NCI-H2029 (cell line): Measurements from ENCODE around the gene TSPAN5.
"Not testable (repeated sequence)": the region's sequence is repeated elsewhere in the genome, so short reads cannot be mapped to it uniquely, and the experiment has no call there.

ENCODE experiments used
- DNase-seq: peaks from one replicate; lab custom pipeline; 2025; lab: John Stamatoyannopoulos, UW

TSPAN5 gene

DNA sequence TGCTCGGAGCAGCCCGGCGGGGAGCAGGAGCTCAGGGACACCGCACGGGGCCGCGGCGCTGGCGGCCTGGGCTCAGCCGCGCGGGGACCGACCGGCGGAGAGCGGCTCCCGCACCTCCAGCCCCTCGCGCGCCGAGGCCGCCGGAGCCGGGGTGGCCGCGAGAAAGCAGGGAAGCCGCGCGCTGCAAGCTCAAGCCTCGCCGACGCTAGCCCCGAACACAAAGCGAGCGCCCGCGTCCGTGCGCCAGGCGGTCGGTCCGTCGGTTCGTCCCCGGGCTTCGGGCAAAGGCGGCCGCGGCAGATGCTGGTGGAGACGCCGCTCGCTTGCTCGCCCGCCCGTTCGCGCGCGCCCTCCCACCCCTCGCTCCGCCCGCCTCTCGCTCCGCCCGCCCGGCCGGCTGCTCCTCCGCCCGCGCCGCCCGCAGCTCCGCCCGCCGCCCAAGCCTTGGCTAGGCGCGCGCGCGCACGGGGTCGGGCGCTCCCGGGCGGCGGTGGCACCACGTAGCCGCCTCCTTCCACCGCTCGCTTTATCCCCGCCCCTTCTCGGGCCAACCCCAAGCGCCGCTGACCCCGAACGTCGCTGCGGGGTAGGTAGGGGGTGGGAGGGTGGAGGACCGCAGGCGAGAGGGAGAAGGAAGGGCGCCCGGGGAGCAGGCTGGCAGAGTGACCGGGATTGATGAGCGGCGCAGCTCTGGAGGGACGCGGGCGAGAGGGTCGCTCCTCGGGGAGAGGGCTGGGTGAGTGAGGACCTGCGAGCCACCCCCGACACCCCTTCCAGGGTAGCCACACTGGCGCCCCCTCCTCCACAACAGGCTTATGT lies at the start of gene TSPAN5:
Gene TSPAN5 (minus strand): TSS at position 325 of the 819 bp plus-strand sequence.
- peak; percentile 37 for DNase-seq

DNA sequence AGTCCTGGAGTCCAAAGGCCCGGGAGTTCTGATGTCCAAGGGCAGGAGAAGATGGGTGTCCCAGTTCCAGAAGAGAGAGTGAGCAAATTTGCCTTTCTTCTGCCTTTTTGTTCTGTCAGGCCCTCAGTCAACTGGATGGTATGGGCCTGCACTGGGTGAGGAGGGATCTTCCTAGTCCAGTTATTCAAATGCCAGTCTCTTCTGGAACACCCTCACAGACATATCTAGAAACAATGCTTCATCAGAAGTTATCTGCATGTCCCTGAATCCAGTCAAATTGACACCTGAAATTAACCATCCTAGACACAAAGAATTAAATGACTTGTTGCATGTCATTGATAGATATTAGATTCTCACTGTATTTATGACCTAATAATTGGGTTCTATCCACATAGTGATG lies 48.5 kb upstream of the TSPAN5 start:
- DNase-seq, result no peak

DNA sequence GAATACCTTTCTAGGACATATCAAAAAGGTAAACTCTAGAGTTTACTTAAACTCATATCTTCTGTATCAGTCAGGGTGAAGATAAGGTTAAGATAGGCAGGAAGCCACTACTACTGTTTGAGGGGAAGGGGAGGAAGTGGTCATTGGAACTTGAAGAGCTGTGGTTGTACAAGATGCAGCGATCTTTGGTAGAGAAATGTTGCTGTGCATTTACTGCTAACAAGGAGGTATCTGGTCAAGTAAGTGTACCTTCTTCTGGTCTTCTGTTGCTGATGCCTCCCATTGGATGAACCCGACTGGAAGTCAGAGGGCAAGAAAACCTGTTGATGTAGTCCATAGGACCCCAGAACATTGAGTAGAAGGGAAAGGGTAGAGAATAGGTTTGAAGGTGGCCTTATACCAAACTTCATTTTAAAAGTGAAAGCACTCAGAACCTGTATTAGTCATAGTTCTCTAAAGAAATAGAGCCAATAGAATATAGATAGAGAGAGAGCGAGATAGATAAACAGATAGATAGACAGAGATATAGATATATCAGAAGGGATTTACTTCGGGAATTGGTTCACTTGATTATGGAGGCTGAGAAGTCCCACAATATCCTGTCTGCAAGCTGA lies 47.9 kb upstream of the TSPAN5 start:
- no peak for DNase-seq

DNA sequence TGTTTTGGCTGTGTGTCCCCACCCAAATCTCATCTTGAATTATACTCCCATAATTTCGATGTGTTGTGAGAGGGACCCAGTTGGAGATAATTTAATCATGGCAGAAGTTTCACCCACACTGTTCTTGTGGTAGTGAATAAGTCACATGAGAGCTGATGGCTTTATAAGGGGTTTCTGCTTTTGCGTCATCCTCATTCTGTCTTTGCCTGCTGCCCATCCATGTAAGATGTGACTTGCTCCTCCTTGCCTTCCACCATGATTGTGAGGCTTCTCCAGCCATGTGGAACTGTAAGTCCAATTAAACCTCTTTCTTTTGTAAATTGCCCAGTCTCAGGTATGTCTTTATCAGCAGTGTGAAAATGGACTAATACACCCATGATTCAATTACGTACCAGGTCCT lies 47.2 kb upstream of the TSPAN5 start:
- DNase-seq, result not testable (repeated sequence)

DNA sequence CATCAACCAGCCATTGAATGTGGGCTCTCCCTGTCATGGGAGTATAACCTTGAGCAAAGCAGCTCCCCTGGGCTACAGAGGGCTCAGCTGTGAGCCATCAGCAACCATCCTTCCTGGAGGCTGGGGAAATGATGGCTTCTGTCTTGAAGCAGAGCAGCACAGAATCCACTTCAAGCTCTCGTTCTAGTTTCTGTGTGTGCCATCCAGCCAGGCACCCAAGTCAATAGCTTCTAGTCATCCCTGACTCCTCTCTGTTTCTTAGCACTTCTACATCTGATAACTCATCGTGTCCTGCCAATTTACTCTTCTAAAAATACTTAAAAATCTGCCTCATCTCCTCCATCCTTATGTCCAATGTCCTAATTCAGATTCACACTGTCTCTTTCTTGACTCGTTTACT lies 42.2 kb upstream of the TSPAN5 start:
- no peak for DNase-seq

DNA sequence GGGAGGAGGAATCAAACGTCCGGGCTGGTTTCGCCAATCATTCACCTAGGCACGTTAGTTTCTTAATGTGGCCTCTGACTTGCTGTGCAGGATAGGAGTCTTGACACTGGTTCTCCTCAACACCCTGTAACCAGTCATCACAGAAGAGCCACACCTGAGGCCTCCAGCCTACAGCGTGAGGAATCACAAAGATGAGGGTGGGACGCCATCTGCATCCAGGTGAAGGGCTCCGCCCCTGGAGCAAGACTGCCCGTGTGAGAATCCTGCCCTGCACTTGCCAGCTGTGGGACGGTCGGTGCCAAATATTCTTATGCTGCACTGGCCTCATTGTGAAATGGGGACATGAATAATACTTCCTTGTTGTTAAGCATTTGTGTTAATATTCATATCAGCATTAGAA lies 35.7 kb upstream of the TSPAN5 start:
- DNase-seq, result no peak

DNA sequence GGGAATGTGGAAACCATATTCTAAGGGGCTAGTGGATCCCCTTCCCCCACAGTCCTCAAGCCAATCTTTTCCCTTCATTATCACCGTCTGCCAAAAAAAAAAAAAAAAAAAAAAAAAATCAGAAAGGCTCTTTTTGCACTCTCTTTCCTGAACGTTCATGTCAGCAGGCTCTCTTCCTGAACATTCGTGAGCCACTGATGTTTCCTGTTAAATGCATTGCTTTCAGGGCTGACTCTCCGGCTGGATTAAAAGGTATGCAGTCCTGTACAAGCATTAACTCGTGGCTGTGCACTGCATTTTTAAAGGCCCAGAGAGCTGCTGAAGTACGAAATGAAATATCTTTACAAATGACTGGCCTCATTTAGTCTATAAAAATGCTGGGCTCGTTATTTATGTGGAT lies 34.0 kb upstream of the TSPAN5 start:
- DNase-seq, result no peak

DNA sequence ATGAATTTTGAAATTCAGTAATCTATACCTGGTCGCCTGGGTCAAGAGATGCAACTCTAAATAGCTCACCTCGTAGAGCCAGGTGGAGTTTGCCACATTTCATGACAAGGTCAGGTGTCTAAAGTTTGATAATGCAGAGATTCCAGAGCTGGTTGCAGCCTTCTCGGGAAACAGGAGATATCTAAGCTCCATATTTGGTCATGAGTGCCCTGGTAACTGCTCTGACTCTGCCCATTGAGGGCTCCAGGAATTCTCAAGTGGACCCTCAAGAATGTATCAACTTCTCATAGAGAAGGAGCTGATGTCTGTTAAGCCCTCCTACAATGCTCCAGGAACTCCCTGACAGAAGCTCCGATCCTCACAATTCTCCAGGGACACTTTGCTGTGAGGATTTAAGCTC lies 33.2 kb upstream of the TSPAN5 start:
- no peak for DNase-seq

DNA sequence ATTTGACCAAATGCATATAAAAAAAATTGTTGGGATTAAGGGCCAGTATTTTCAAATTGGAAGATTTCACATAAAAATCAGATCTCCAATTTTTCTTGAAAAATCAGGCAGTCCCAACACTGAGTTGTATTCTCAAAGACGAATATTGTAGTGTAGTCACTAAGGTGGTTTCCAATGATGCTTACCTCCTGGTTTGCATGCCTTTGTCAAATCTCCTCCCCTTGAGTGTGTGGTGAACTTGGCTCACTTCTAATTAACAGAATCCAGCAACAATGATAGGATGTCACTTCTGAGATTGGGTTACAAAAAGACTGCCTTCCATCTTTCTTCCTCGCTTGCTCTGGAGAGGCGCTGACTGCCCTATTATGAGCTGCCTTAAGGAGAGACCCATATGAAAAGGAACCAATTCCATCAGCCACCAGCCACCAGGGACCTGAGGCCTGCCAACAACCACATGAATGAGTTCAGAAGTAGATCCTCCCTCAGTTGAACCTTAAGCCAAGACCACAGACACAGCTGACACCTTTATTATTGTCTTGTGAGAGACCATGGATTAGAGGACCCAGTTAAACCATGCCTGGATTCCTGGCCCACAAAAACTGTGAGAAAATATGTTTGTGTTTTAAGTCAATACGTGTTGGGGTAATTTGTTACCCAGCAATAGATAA lies 31.2 kb upstream of the TSPAN5 start:
- DNase-seq, result no peak

DNA sequence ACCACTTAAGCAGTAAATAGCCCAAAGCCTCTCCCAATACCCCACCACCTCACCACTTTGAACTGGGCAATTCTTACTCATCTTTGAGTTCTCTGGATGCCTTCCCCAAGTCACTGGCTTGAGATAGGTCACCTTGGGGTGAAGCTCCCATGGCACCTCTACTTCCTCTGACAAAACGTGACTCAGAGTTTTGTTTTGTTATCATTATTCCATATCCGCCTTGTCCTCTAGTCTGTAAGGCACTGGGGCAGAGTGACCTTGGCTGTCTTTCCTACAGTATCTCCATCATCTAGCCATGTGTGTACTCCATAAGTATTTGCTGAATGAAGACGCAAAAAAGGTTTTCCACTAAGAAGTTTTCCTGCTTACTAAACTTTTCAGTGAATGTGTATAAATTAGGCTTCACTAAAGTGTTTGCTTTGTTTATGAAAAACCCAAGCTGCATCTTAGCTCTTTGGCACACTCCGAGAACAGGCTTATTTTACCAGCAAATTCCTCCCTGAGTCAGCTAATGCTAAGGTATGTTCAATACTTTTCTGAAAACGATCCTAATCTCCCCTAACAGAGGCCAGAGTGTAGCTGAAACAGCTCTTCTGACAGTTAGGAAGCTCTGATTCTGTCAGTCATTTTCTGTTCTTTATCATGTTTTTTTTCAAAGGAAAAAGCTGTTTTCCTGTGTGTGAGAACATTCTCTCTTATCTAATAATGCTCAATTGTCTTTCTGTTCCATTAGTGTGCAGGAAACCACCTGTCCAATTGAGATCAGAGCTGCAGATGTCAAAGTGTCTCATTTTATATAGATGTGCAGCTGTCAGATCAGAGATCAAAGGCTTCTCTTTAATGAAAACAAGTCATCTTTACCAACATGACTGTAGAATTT lies 30.2 kb upstream of the TSPAN5 start:
- no peak for DNase-seq

DNA sequence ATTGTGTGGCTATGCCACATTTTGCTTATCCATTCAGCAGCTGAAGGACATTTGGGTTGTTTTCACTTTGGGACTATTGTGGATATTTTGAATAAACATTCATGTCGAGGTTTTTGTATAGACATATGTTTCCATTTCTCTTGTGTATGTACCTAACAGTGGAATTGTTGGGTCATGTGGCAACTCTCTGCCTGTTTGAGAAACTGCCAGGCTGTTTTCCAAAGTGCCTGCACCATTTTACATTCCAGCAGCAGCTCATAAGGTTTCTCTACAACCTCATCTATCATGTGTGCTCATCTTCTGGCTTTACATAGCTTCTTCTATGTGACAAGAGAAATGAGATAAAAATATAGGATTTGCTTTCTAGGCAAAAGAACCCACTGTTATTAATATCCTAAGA lies 29.5 kb upstream of the TSPAN5 start:
- DNase-seq, result no peak

DNA sequence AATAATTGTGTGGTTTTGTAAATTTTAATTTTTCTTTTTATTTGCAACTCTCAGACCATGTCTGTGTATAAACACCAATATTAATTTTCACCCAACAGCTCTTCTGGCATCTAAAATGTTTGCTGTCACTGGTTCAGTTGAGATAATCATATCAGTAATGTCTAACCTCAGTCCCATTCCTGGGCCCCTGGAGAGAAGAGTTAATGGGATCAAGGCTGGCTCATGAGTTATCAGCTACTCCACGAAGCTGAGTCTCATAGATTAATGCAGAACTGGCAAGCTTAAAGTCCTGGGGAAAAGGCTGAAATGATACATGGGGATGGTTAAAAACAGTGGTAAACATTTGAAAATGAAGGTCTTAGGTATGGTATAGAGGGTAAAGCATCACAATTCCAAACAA lies 28.4 kb upstream of the TSPAN5 start:
- no peak for DNase-seq

DNA sequence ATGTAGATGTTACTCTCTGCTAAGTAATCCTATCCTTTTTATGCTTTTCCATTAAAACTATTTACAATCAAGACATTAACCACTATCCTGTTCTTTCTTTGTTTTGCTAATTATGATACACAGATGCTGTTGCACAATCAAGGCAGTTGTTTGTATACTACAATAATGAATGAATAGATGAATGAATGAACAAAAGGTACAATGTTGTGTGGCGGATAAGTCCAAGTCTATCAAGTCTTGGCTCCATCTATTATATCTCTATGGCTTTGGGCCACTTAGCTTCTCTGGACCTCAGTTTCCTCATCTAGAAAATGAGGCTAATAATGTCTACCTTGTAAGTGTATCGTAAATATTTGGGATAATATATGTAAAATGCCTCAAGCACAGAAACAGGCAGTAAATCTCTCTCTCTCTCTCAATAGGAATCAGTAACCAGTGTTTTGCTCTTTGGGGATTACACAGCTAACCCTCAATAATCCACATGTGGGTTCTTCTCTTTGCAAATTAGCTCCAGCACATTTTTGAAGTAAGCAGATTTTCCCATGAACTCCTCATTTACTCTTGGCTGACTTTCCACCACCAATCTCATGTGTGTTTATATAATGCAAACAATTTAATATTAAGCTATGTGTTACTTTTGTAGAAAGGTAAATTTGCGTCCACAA lies 27.8 kb upstream of the TSPAN5 start:
- DNase-seq, result no peak

DNA sequence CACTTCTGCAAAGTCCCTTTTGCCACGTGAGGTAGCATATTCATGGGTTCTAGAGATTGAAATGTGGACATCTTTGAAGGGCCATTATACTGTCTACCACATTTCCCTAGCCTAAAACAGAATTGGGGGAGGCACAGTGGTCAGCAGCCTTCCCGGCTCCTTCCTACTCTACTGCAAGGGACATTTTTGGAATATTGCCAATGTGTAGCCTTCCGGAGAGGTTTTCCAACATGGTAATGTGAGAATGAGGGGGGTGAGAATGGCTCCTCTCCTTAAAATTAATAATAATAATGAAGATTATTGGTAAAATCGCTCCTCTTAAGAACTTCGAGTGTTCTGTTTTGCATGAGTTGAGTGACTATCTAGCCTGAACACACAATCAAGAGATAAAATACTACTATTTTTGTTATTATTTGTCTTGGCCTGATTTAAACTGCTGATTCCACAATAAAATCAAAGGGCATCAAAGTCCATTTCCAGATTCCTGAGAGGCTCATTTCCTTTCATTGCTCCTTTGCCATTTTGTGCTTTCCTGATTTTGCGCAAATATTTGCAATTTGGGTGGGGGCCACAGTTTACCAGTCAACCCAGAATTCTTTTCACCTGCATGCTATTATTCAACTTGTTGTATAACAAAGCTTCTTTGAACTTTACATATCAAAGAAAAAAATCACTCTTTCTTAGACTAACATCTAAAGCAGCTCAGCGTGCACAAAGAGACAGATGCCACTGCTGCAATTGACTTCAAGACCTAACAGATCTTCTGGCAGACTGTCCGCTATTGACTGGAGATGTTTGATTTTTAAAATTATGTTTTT lies 27.0 kb upstream of the TSPAN5 start:
- no peak for DNase-seq

DNA sequence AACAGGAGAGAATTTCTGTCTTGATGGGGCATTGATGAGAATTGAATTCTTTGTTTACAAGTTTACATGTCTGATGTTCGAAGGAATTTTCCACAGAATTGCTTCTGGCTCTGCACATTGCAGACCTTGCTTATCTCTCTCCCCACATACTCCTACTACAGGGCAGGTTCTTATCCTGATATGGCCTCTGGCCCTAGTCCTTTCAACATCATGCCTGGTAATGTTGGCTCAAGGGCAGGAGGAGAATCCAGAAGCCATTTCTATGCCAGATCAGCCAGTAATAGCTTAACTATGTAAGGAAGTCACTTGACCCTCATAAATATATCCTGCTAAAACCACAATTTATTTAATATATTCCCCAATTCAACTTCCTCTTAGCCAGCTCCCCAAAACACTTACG lies 24.3 kb upstream of the TSPAN5 start:
- no peak for DNase-seq

DNA sequence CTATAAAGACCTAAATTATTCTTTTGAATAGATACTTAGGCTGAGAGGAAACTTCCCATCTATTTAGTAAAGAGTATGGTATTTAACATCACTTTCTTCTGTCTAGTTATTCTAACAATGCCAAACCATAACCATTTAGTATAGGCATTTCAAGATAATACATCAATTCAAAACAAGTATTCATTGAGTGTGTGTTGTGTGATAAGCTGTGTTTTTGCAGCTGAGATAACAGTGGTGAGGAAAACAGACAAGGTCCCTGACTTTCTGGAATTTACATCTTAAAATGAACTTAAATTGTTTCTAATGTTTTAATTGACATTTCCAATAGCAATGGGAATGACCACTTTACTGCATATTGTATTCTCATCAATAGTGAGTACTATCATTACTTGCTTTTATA lies 22.4 kb upstream of the TSPAN5 start:
- DNase-seq, result no peak

DNA sequence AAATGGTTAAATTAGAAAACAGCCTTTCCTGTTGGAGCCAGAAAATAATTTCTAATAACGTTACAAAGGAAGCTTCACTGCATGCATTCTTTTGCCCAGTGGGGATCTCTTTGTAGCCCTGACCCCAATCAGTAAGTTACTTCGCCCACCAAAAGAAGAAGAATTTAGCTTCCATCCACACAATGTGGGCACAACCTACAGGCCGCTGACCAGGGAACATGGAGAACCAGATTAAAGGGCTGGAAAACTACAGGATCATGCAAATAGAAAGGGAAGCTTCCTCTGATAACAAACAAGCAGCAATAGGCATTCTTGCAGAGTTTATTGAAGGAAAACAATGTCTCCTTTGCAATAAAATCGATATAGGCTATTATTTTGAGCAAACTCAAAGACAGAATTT lies 21.3 kb upstream of the TSPAN5 start:
- DNase-seq, result no peak

DNA sequence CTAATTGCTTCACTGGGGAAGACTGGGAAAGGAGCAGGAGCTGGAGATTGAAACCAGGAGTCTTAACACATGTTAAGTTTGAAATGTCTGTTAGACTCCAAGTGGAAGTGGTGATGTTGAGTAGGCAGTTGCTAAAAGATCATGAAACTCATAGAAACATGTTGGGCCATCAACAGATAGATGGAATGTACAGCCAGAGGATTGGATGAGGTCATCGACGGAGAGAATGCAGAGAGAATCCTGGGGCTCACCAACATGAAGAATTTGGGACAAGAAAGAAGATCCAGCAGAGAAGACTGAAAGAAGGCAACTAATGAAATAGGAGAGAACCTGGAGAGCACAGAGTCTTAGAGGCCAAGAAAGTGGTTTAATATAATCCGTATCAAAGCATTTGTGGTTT lies 19.4 kb upstream of the TSPAN5 start:
- DNase-seq, result no peak

DNA sequence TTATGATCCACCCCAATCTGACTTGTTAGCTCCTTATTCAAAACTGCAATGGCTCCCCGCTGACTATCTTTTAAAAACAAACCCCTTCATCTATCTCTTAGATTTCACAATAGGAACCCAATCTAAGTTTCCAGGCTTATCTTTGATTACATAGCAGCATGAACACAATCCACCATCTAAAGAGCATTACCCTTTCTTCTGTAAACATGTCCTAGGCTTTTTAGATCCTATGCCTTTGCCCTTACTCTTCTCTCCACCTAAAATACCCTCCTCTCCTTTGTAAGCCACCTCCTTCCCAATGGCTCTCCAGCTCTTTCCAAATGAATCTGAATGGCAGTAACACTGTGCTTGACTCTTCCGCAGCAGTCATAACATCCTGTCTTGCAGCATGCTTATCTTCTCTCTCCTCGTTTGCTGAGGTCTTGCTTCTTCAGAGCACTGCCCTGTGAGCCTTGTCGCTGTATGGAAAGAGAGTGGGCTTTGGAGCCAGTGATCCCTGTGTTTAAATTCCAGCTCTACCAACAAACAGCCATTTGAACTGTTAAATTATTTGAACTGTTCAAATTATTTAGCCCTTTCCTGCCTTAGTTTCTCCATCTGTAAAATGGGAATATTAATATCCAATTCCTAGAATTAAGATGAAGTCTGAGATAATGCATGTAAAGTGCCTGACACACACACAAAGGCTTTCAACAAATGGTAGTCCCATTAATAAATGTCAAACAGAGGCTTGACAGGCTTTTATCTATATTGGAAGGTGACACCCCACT lies 16.2 kb upstream of the TSPAN5 start:
- no peak for DNase-seq

DNA sequence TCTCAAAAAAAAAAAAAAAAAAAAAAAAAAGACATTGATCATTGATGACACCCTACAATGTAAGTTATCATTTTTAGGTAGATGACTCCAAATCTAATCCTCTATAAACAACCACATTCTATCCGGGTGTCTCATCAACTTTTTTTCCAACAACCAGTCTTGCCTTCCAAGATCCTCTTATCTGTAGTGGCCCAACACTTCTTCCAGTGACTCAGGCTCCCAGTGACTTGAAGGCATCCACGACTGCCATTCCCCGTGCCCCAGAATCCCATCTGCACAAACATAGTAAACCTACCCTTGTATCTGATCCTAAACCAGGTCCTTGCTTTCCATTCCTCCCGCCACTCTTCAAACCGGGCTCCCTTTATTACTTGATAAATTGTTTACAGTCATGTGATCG lies 15.6 kb upstream of the TSPAN5 start:
- no peak for DNase-seq
